SJCRH30 (cell line): ENCODE results near the gene SF3B2. TPM values are rescaled to one million over a fixed set of nuclear protein-coding genes. Genes with fewer than 3 reads are reported as not detected.
"Not testable (repeated sequence)": the region's sequence is repeated elsewhere in the genome, so short reads cannot be mapped to it uniquely, and the experiment has no call there.

Experiments used
- DNase-seq, 2 experiments: peaks; one replicate each; pipeline ENCODE4 v3.0.0-alpha.2; 2015 to 2020
- H3K27ac ChIP-seq: fragments of 250-450 bp; sonication (Bioruptor Pico); 2 replicates; pipeline ENCODE4 v1.5.1; 2020; ENCODE audit warnings: mild to moderate bottlenecking, moderate library complexity
- H3K27me3 ChIP-seq: fragments of 250-450 bp; sonication (Bioruptor Pico); 2 replicates; pipeline ENCODE4 v1.5.1; 2020; ENCODE audit warnings: mild to moderate bottlenecking, moderate library complexity
- H3K36me3 ChIP-seq: fragments of 250-450 bp; sonication (Bioruptor Pico); 2 replicates; pipeline ENCODE4 v1.5.1; 2020; ENCODE audit warnings: mild to moderate bottlenecking, moderate library complexity
- H3K4me1 ChIP-seq: fragments of 250-450 bp; sonication (Bioruptor Pico); 2 replicates; pipeline ENCODE4 v1.5.1; 2020; ENCODE audit warnings: mild to moderate bottlenecking, moderate library complexity
- H3K4me3 ChIP-seq: fragments of 250-450 bp; sonication (Bioruptor Pico); 2 replicates; pipeline ENCODE4 v1.5.1; 2020; ENCODE audit warnings: mild to moderate bottlenecking, moderate library complexity
- H3K9me3 ChIP-seq: fragments of 250-450 bp; sonication (Bioruptor Pico); replicated peaks from 2 replicates; pipeline ENCODE4 v1.5.1; 2020; ENCODE audit warnings: mild to moderate bottlenecking, moderate library complexity
- total RNA-seq: library from RNA; depleted of rRNA; stranded (reverse); fragments of >200 nt; shearing (Covaris generic); gene quantifications from 2 replicates; pipeline ENCODE4 v1.2.3, GENCODE V29; 2014

The SF3B2 gene
- total RNA-seq, 1 experiment from 2014 or later: 169 TPM

DNA sequence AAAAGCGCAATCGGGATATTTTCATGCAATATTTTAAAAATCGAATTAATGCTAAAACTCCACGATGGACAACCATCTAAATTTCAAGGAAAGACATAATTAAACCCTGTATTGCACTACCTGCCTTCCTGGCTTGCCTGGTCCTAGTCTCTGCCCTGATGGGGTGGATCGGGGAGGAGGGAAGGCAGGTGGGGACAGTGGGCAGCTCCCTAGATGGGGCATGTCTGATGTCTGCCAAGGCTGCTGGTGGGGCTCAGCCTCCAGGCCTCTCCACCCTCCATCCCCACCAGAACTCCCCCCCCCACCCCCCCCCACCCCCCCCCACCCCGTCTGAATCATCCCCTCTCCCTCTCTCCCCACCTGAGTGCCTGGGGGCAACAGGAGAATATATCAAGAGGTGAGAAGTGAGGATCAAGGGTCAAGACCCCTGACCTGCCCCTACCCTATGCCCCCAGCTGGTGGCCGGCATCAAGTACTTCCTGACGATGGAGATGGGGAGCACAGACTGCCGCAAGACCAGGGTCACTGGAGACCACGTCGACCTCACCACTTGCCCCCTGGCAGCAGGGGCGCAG lies 39.7 kb upstream of the SF3B2 start:
- Histone ChIP-seq H3K27me3 (no peaks in the 10 kb centered on the region), H3K27ac (no peak overlapping the region), H3K36me3 (no peaks in the 10 kb centered on the region), H3K9me3 (no peaks in the 10 kb centered on the region), H3K4me1 (peaks cover 38% of the 10 kb centered on the region), H3K4me3 (no peak overlapping the region)
- DNase-seq: no peak

DNA sequence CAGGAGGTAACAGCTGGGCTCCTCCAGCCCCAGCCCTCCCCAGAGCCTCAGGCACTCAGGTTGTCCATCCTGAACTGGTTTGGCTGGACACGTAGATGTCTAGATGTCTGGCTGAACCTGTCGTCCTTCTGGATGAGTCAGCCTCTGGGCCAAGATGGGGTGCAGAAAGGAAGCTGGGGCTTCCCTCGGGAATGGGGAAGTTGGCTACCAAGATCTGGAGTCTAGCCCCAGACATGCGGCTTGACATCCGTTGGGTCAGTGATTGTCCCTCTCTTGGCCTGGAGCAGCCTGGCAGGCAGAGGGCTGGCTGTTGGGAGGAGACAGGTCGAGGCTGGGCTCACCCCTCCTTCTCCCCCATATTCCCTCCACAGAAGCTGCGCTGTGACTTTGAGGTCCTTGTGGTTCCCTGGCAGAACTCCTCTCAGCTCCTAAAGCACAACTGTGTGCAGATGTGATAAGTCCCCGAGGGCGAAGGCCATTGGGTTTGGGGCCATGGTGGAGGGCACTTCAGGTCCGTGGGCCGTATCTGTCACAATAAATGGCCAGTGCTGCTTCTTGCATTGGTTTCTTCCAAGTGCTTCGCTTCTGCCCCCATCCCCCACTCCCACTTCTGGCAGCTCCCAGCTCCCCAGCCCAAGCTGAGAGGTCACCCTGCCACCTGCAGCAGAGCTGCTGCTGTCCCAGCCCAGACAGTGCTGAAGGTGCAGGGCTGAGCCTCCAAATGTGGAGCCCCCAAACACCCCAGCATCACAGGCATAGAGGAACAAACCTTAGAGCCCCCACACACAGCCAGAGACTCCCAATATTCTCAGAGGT lies 39.0 kb upstream of the SF3B2 start:
- no peaks in the 10 kb centered on the region for H3K27me3 ChIP-seq

DNA sequence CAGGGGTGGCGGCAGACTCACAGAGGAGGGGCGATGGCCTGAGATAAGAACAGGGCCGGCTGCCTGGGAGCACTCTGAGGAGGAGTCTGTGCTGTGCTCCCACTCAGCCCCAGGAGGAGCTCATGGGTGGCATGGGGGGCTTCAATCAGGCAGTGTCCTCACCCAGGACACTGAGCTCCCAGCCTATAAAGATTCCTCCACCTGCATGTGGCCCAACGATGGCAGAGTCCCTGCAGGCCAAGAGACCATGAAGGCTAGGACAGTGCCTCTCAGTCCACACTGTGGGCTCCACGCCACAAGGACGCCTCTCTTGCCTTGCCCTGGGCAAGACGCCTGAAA lies 38.4 kb upstream of the SF3B2 start:
- Histone ChIP-seq H3K9me3 (no peaks in the 10 kb centered on the region), H3K4me3 (no peak overlapping the region), H3K27me3 (no peaks in the 10 kb centered on the region), H3K36me3 (no peaks in the 10 kb centered on the region), H3K4me1 (peaks cover 25% of the 10 kb centered on the region), H3K27ac (no peak overlapping the region)
- DNase-seq: no peak

More for the DNA sequence above, 39.0 kb upstream of the SF3B2 start:
- Histone ChIP-seq H3K4me3 (no peak overlapping the region), H3K9me3 (no peaks in the 10 kb centered on the region), H3K4me1 (peaks cover 31% of the 10 kb centered on the region), H3K36me3 (no peaks in the 10 kb centered on the region), H3K27ac (peak overlapping the region; percentile 3; the same call in 1 of the 2 replicates)
- peak; percentile 41 to 42 for DNase-seq

- Histone ChIP-seq H3K27ac (peak overlapping the region; percentile 12; the same call in 1 of the 2 replicates), H3K4me1 (peaks cover 21% of the 10 kb centered on the region), H3K9me3 (no peaks in the 10 kb centered on the region), H3K36me3 (no peaks in the 10 kb centered on the region), H3K4me3 (no peak overlapping the region), H3K27me3 (no peaks in the 10 kb centered on the region)
- DNase-seq: no peak
Measured at GRCh38 chr11:66014804-66015453, 37.2 kb upstream of the SF3B2 start.

DNA sequence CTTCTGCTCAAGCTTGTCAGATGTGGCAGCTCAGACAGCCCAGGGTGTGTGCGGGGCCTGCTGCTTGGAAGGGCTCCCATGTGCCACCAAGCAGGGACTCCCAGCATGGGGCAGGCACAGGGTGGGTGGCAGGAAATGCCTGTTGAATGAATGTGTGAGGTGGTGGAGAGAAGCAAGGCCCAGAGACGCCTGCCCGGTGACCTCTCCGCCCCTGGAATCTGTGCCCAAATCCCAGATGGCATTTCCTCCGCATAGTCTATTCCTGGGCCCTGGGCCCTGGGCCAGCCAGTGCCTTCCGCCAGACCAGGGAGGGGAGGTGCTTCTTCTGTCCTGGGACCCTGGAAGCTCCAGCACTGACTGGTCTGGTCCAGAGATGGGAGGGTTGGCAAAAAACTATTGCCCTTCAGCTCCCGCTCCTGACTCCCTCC lies 36.7 kb upstream of the SF3B2 start:
- H3K27ac ChIP-seq: peak overlapping the region; percentile 12; the same call in 1 of the 2 replicates

GRCh38 chr11:66015936-66016792 lies 36.0 kb upstream of the SF3B2 start:
- Histone ChIP-seq H3K27me3 (no peaks in the 10 kb centered on the region), H3K27ac (no peak overlapping the region; the same call in 1 of the 2 replicates), H3K36me3 (no peaks in the 10 kb centered on the region), H3K4me3 (no peak overlapping the region), H3K9me3 (no peaks in the 10 kb centered on the region), H3K4me1 (peaks cover 25% of the 10 kb centered on the region)
- DNase-seq: no peak

More for the DNA sequence above, 36.7 kb upstream of the SF3B2 start:
- H3K4me1 ChIP-seq: peaks cover 21% of the 10 kb centered on the region
- H3K36me3 ChIP-seq: no peaks in the 10 kb centered on the region
- DNase-seq: peak in 1 of 2 experiments; percentile 31
- H3K4me3 ChIP-seq: no peak overlapping the region
- no peaks in the 10 kb centered on the region for H3K9me3 ChIP-seq
- no peaks in the 10 kb centered on the region for H3K27me3 ChIP-seq

- Histone ChIP-seq H3K4me3 (no peak overlapping the region), H3K27me3 (no peaks in the 10 kb centered on the region), H3K27ac (no peak overlapping the region), H3K36me3 (no peaks in the 10 kb centered on the region), H3K4me1 (peaks cover 30% of the 10 kb centered on the region), H3K9me3 (no peaks in the 10 kb centered on the region)
- no peak for DNase-seq
Measured at GRCh38 chr11:66016793-66017177, 35.4 kb upstream of the SF3B2 start.

GRCh38 chr11:66017321-66017720 lies 34.8 kb upstream of the SF3B2 start:
- Histone ChIP-seq H3K9me3 (no peaks in the 10 kb centered on the region), H3K36me3 (no peaks in the 10 kb centered on the region), H3K27ac (no peak overlapping the region), H3K4me3 (no peak overlapping the region), H3K4me1 (peaks cover 30% of the 10 kb centered on the region), H3K27me3 (no peaks in the 10 kb centered on the region)
- no peak for DNase-seq

DNA sequence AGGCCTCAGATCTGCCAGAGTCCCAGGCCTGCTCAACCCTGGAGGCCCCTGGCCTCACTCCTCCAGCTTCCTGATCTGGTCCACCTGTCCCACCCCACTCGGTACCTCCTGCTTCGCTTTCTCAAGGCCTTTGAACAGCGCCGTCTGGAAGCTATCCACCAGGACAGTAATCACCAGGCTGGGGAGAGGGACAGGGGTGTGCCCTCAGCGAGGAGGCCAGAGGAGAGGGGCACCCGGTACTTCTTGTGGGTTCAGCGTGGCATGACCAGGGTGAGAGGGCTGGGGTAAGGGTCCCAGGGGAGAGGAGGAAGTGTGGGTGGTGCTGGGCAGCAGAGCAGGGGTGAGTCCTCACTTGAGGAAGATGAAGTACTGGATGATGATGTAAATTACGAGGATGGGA lies 32.0 kb upstream of the SF3B2 start:
- Histone ChIP-seq H3K27ac (no peak overlapping the region), H3K36me3 (no peaks in the 10 kb centered on the region), H3K27me3 (no peaks in the 10 kb centered on the region), H3K9me3 (no peaks in the 10 kb centered on the region), H3K4me3 (no peak overlapping the region), H3K4me1 (peaks cover 18% of the 10 kb centered on the region)
- DNase-seq: no peak

DNA sequence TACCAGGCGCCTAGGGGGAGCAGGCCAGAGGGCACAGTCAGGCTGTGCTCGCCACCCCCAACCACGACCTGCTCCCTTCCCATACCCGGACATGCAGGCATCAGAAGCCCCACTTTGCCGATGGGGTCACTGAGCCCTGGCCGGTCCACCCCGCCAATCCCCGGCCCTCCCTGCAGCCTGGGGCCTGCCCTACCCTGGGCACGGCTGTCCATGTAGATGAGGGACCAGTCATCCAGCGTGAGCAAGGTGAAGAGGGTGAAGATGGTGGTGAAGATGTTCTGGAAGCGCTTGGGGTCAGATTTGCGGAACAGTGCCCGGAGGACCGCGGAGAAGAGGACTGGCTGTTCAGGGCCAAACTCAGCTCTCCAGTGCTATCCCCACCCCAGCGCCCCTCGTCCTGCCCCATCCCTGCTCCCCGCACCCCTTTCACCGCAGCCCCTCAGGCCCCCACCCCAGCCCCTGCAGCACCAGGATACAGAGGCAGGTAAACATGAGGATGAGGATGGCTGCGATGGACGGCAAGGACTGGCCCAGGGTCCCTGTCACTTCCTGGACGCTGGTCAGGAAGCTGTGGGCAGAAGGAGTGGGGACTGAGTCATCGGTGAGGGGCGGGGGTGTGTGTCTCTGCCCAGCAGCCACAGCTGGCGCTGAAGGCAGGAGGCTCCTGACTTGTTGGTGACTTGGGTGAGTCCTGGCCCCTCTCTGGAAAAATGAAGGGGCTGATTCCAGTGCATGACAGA lies 31.4 kb upstream of the SF3B2 start:
- Histone ChIP-seq H3K27ac (no peak overlapping the region), H3K36me3 (no peaks in the 10 kb centered on the region), H3K27me3 (no peaks in the 10 kb centered on the region), H3K4me1 (peaks cover 13% of the 10 kb centered on the region), H3K4me3 (no peak overlapping the region), H3K9me3 (no peaks in the 10 kb centered on the region)
- peak; percentile 82 to 84 for DNase-seq

DNA sequence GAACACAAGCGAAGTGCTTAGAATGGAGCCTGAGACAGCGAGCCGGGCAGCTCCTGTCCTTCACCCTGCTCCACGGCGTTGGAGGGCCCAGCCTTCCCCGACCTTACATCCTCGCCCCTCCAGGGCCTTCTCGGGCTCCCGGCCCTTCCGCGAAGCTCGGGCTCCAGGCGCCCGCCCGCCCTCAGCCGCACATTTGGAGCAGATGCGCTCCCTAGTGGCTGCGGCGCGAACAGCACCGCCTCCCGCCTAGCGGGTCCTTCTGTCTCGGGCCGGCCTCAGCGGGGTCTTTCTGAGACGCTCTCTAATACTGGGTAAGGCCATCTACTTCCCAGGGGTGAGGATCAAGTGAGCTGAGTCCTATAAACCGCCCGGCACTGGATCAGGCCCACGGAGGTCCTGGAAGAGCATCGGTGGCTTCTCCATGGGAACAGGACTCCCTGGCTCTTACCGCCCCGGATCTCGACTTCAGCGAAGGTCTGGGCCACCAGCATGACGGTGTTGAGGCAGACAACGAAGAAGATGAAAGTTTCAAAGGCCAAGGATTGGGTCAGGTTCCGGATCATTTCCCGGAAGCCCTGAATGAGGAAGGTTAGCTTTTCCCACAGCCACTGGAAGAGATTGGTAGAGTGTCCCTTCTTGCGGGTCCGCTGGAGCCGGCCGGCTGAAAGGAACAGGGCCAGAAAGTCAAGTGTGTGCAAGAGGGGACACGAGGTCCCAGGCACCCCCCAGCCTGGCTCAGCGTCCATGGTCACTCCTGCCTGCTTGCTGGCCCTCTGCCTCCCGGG lies 29.6 kb upstream of the SF3B2 start:
- Histone ChIP-seq H3K36me3 (no peaks in the 10 kb centered on the region), H3K4me3 (no peak overlapping the region), H3K9me3 (no peaks in the 10 kb centered on the region), H3K4me1 (peaks cover 9% of the 10 kb centered on the region), H3K27me3 (no peaks in the 10 kb centered on the region), H3K27ac (no peak overlapping the region)
- DNase-seq: peak; percentile 72 to 86

GRCh38 chr11:66023186-66023440 lies 29.1 kb upstream of the SF3B2 start:
- H3K4me3 ChIP-seq, H3K27ac ChIP-seq, H3K9me3 ChIP-seq, H3K27me3 ChIP-seq, DNase-seq, H3K4me1 ChIP-seq, H3K36me3 ChIP-seq: not testable (repeated sequence)

DNA sequence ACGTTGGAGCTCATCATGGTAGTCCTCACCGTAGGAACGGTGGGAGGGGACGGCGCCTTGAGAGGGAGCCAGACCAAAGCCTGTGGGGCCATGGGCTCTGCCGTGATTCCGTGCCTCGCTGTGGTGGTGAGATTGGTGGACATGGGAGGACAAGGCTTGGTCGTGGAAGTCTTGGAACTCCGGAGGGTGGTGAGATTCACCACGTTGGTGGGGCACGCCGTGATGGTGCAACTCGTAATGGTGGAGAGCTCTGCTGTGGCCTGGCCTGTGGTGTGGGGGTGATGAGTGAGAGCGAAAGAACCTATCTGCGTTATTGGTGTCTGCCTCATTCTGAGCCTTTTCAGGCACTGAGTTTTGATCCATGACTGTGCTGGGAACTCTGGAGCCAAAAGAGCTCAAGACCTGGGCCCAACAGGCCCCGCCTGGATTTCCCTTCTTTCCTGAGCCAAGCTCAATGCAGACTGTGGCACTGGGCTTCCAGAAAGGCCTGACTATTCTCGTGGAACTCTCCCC lies 26.1 kb upstream of the SF3B2 start, which contains the start of gene CATSPER1:
CATSPER1 (minus strand) TSS at position 463 of the 513 bp plus-strand sequence; CDS start at position 363, 100 bp downstream.
- Histone ChIP-seq H3K27ac (no peak within 1 kb of the TSS), H3K4me1 (peaks cover 6% of the 10 kb centered on the region), H3K27me3 (no peaks in the 10 kb centered on the region), H3K4me3 (no peak within 1 kb of the TSS), H3K9me3 (no peaks in the 10 kb centered on the region), H3K36me3 (no peaks in the 10 kb centered on the region)
- no peak for DNase-seq
